Mononuclear cell (primary cell): ENCODE measurements around the gene PIK3CB. TPM values are rescaled to one million over a fixed set of nuclear protein-coding genes. Genes with fewer than 3 reads are reported as not detected.
"Not testable (repeated sequence)": the region's sequence is repeated elsewhere in the genome, so short reads cannot be mapped to it uniquely, and the experiment has no call there.

ENCODE experiments used
- H3K27me3 ChIP-seq: 2 replicates; pipeline ENCODE4 v1.6.0; 2011; ENCODE audit warnings: low read length, control low read depth; ENCODE audit not compliant: insufficient read depth
- H3K4me1 ChIP-seq: 2 replicates; pipeline ENCODE4 v1.5.1; 2011; ENCODE audit warnings: mild to moderate bottlenecking, low read length, control low read depth; ENCODE audit not compliant: insufficient read depth
- H3K4me3 ChIP-seq: 2 replicates; pipeline ENCODE4 v1.5.1; 2011; ENCODE audit warnings: mild to moderate bottlenecking, low read length, moderate library complexity
- H3K9me3 ChIP-seq: 2 replicates; pipeline ENCODE4 v1.5.1; 2011; ENCODE audit warnings: low read depth, mild to moderate bottlenecking, control low read depth, low read length
- total RNA-seq: library from RNA; depleted of rRNA; stranded (reverse); fragments of >200 nt; gene quantifications from one replicate; pipeline ENCODE4 v1.2.3, GENCODE V29; 2012

Gene PIK3CB
- total RNA-seq, 1 donor = 21.2 TPM

GRCh38 chr3:138832473-138833057 lies 2.2 kb downstream of the PIK3CB start:
- not testable (repeated sequence) for H3K27me3 ChIP-seq, H3K9me3 ChIP-seq, H3K4me3 ChIP-seq
- peaks cover 27% of the 10 kb centered on the region for H3K4me1 ChIP-seq

- H3K4me3 ChIP-seq = no peak overlapping the region
- H3K4me1 ChIP-seq = peaks cover 20% of the 10 kb centered on the region
- H3K9me3 ChIP-seq = no peaks in the 10 kb centered on the region
- no peaks in the 10 kb centered on the region for H3K27me3 ChIP-seq
These were observed 4.7 kb downstream of the PIK3CB start for GRCh38 chr3:138829886-138830510.

- Histone ChIP-seq H3K9me3 (no peaks in the 10 kb centered on the region), H3K4me3 (no peak overlapping the region), H3K4me1 (peaks cover 19% of the 10 kb centered on the region), H3K27me3 (no peaks in the 10 kb centered on the region)
These were observed 5.6 kb downstream of the PIK3CB start for GRCh38 chr3:138829097-138829496.

DNA sequence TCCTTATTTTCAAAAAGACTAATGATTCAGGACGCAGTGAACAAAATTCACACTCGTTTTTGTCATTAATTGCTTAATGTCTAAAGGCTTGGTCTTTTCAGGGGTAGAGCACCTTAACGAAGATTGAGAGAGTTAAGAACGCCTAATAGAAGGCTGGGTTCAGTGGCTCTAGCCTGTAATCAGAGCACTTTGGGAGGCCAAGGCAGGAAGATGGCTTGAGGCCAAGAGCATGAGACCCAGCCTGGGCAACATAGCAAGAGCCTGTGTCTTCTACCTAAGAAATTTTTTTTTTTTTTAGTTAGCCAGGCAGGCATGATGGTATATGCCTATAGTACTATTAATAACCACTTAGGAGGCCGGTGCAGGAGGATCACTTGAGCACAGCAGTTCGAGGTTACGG lies 7.5 kb downstream of the PIK3CB start:
- Histone ChIP-seq H3K4me1 (peaks cover under 1% of the 10 kb centered on the region), H3K9me3 (no peaks in the 10 kb centered on the region), H3K4me3 (no peak overlapping the region), H3K27me3 (no peaks in the 10 kb centered on the region)

GRCh38 chr3:138825336-138825735 lies 9.4 kb downstream of the PIK3CB start:
- H3K27me3 ChIP-seq = no peaks in the 10 kb centered on the region
- no peaks in the 10 kb centered on the region for H3K4me1 ChIP-seq
- H3K9me3 ChIP-seq = no peaks in the 10 kb centered on the region
- no peak overlapping the region for H3K4me3 ChIP-seq

DNA sequence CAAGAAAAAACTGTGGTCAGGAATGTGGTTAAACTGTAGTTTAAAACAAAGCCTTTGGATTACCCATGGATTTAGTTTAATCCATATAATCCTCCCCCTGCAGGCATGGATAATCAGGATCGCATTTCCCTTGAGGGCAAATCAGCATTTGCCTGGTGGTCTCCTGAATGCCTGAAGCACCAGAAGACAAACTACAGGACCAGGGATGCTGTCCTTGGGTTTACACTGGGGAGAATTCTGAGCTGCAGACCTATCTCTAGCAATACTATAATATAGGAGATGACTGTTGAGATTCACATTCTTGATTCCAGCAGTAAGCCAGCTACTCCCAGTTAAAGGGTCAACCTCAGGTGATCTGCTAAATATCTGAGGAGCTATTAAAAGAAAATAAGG lies 10.6 kb downstream of the PIK3CB start:
- no peak overlapping the region for H3K4me3 ChIP-seq
- no peaks in the 10 kb centered on the region for H3K27me3 ChIP-seq
- H3K9me3 ChIP-seq = no peaks in the 10 kb centered on the region
- peaks cover 2% of the 10 kb centered on the region for H3K4me1 ChIP-seq

DNA sequence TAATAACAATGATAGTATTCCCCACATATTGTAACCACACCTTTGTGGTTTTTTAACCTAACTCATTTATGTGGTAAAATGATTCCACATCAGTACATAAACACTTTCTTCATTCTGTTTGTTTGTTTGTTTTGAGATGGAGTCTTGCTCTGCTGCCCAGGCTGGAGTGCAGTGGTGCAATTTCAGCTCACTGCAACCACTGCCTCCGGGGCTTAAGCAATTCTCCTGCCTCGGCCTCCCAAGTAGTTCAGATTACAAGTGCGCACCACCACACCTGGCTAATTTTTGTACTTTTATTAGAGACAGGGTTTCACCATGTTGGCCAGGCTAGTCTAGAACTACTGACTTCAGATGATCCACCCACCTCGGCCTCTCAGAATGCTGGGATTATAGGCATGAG lies 14.3 kb downstream of the PIK3CB start:
- H3K27me3 ChIP-seq, H3K9me3 ChIP-seq, H3K4me3 ChIP-seq: not testable (repeated sequence)
- H3K4me1 ChIP-seq = peaks cover 25% of the 10 kb centered on the region

DNA sequence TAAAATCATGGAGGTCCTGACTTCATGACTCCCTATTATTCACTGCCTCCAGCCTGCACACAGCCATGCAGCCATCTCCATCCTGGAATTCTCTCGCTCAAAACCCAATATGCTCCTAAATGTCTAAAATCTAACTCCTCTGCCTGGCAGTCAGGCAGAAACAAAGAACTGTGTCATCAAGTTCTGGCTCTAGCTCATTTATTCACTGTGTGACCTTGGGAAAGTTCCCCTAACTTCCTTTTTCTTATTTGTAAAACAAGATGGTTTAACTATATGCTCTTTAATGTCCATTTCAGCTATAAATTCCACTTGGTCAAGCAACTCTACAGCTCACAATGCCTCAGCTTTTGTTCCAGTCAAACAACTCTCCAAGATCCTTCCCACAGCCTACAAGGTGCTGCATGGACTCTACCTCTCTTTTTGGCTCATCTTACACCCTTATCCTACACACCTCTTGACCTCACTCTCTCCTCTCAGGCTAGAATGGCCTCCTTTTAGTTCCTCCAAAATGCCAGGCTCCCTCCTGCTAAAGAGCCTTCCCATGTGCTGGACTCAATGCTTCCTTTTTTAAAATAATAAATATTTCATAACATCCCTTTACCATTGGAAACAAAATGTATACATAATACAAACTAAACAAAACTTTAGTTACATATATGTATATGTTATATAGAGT lies 16.4 kb downstream of the PIK3CB start:
- H3K27me3 ChIP-seq = no peaks in the 10 kb centered on the region
- no peaks in the 10 kb centered on the region for H3K9me3 ChIP-seq
- H3K4me1 ChIP-seq = peaks cover 29% of the 10 kb centered on the region
- H3K4me3 ChIP-seq = no peak overlapping the region

GRCh38 chr3:138817695-138818094 lies 17.0 kb downstream of the PIK3CB start:
- Histone ChIP-seq H3K27me3 (no peaks in the 10 kb centered on the region), H3K9me3 (no peaks in the 10 kb centered on the region), H3K4me1 (peaks cover 29% of the 10 kb centered on the region), H3K4me3 (no peak overlapping the region)

DNA sequence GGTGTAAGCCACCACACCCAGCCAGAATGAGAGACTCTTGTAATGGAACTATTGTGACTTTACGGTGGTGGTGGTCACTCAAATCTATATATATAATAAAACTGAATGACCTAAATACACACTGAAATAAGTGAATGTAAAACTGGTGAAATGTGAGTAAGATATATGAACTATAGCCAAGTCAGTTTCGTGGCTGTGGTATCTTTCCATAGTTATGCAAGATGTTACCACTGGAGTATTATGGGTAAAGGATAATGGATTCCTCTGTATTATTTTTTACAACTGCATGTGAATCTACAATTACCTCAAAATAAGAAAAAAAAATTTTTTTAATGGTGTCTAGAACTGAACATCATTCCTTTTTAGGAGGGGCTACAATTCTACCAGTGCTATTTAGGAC lies 21.9 kb downstream of the PIK3CB start:
- Histone ChIP-seq H3K27me3 (no peaks in the 10 kb centered on the region), H3K9me3 (no peaks in the 10 kb centered on the region), H3K4me3 (no peak overlapping the region), H3K4me1 (peaks cover 16% of the 10 kb centered on the region)

DNA sequence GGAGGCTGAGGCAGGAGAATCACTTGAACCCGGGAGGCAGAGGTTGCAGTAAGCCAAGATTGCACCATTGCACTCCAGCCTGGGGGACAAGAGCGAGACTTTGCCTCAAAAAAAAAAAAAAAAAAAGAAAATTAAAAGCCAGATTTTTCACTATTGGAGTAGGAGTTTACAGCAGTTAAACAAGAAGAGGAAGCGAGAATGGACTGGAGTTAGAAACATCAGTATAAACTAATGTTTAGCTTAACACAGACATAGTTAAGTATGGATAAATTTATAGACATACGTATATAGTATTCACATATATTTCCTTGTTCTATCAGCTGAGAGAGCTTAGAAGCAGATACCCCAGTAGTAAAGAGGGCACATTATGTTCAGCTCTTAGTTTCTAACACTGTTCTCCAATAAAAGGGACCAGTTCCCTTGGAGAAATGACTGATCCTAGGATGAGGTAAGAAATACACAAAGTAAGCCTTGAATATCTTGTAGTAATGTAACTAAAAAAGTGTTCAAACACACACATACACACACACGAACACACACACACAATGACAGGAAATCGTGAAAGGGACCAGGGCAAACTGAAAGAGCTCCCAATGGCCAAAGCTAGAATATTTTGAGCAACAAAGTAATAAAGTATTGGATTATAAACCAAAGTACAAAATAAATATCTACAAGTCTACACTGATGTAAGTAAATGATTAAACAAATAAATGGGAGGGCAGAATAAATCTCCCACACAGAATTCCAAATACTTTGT lies 25.1 kb downstream of the PIK3CB start:
- H3K4me3 ChIP-seq = no peak overlapping the region
- peaks cover 14% of the 10 kb centered on the region for H3K4me1 ChIP-seq
- H3K27me3 ChIP-seq = no peaks in the 10 kb centered on the region
- no peaks in the 10 kb centered on the region for H3K9me3 ChIP-seq

GRCh38 chr3:138806376-138807080 lies 28.2 kb downstream of the PIK3CB start:
- Histone ChIP-seq H3K27me3 (no peaks in the 10 kb centered on the region), H3K9me3 (no peaks in the 10 kb centered on the region), H3K4me1 (peaks cover 11% of the 10 kb centered on the region), H3K4me3 (no peak overlapping the region)

GRCh38 chr3:138803006-138803653 lies 31.6 kb downstream of the PIK3CB start:
- Histone ChIP-seq H3K9me3 (no peaks in the 10 kb centered on the region), H3K4me1 (peaks cover 16% of the 10 kb centered on the region), H3K4me3 (no peak overlapping the region), H3K27me3 (no peaks in the 10 kb centered on the region)

GRCh38 chr3:138802223-138802622 lies 32.5 kb downstream of the PIK3CB start:
- not testable (repeated sequence) for H3K4me3 ChIP-seq, H3K27me3 ChIP-seq, H3K9me3 ChIP-seq
- H3K4me1 ChIP-seq = peaks cover 16% of the 10 kb centered on the region
